Right ventricle myocardium superior (tissue), 1 donor: ENCODE data around the gene MOB3C. TPM values are rescaled to one million over a fixed set of nuclear protein-coding genes. Genes with fewer than 3 reads are reported as not detected.

Source experiments
- total RNA-seq: library from RNA; stranded (reverse); fragmentation: NEBNext Ultra II Directional; extraction: Animal tissue kit (Norgen Biotek cat#: 25700); gene quantifications from one replicate; pipeline ENCODE4 v1.2.1, GENCODE V29; 2021
- donor health status: DM: no; HTN: yes; CAD: no; lungs with severe emphysema.

Gene MOB3C
- total RNA-seq, 1 donor from 2014 or later, result 14.0 TPM

Other genes starting within 250 kb of the MOB3C start
- 4.8 TPM for gene FAAH, start 222.5 kb downstream of the MOB3C start, total RNA-seq
- not detected for gene DMBX1, start 127.0 kb downstream of the MOB3C start, total RNA-seq
- not detected for gene KNCN, start 65.2 kb downstream of the MOB3C start, total RNA-seq
- 37.7 TPM for gene MKNK1, start 12.5 kb downstream of the MOB3C start, total RNA-seq
- 198 TPM for gene ATPAF1, start 51.6 kb upstream of the MOB3C start, total RNA-seq
- not detected for gene TEX38, start 55.0 kb upstream of the MOB3C start, total RNA-seq
- gene EFCAB14, start 102.3 kb upstream of the MOB3C start, total RNA-seq, result 52.4 TPM
- gene CYP4B1, start 182.2 kb upstream of the MOB3C start, total RNA-seq, result 20.4 TPM